SK-N-MC (cell line): ENCODE results near the gene FOSL2.

Experiments used
- EZH2 ChIP-seq: fragments of 200-600 bp; sonication (generic); IDR thresholded peaks from one replicate; pipeline ENCODE4 v1.6.1; 2017; ENCODE audit warnings: antibody characterized with exemption
- POLR2AphosphoS5 ChIP-seq: IDR thresholded peaks from 2 replicates; pipeline ENCODE4 v1.6.1; 2012; ENCODE audit warnings: mild to moderate bottlenecking, low read depth, low read length, borderline replicate concordance

DNA sequence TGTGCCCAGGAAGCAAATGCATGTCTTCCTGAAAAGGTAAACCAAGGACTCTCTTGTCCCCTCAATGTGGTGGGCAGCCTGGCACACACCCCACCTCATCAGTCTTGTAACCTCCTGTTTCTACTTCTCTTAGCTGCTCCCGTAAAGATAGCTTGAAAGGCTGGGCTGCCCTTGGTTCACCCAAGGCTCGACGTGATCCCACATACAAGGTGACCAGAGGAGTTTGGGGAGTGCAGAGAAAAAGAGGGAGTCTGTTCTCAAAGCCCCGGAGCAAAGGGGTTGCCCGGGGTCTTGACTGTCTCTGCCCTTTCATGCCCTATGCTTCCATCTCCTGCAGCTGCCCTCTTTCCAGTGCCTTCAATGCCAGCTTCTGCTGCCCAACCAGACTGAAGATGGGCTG lies 18.3 kb upstream of the FOSL2 start:
- no peak for TF ChIP-seq POLR2AphosphoS5
- TF ChIP-seq EZH2: no peak
